GM12875 (cell line): Measurements from ENCODE around the gene VKORC1.

Source experiments
- H3K4me3 ChIP-seq: one replicate; pipeline ENCODE4 v1.5.1; 2011; ENCODE audit warnings: low read depth, low read length, control low read depth
- TF ChIP-seq, protein P1 (sequence below): IDR thresholded peaks from 2 replicates; pipeline ENCODE4 v1.5.1; 2011; ENCODE audit warnings: low read depth, mild to moderate bottlenecking, control low read depth, inconsistent platforms, low read length, moderate library complexity, borderline replicate concordance; ENCODE audit not compliant: insufficient read depth

The VKORC1 gene

DNA sequence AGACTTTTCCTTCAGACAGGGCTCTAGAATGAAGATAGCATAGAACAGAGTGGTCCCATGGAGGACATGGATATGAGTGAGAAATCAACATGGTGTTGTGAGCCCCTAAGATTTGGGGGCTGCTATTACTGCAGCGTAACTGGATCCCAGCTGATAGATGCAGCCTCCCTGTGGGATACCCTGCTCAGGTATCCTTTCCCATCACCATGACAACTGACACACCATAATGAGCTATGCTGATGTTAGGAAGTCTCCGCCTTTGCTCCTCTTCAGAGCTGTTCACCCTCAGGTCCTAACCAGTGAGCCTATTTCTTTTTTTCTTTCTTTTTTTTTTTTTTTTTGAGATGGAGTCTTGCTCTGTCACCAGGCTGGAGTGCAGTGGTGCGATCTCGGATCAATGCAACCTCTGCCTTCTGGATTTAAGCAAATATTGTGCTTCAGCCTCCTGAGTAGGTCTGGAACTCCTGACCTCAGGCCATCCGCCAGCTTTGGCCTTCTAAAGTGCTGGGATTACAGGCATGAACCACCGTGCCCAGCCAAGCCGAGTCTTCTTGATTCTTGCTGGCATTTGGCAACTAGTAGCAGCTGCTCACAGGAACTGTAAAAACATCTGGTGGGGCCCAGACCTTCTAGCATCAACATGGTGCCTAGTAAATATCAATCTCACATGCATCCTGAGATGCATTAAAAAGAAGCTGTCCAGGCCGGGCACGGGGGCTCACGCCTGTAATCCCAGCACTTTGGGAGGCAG, 44.1 kb downstream of the VKORC1 start:
- TF ChIP-seq, protein P1, sequence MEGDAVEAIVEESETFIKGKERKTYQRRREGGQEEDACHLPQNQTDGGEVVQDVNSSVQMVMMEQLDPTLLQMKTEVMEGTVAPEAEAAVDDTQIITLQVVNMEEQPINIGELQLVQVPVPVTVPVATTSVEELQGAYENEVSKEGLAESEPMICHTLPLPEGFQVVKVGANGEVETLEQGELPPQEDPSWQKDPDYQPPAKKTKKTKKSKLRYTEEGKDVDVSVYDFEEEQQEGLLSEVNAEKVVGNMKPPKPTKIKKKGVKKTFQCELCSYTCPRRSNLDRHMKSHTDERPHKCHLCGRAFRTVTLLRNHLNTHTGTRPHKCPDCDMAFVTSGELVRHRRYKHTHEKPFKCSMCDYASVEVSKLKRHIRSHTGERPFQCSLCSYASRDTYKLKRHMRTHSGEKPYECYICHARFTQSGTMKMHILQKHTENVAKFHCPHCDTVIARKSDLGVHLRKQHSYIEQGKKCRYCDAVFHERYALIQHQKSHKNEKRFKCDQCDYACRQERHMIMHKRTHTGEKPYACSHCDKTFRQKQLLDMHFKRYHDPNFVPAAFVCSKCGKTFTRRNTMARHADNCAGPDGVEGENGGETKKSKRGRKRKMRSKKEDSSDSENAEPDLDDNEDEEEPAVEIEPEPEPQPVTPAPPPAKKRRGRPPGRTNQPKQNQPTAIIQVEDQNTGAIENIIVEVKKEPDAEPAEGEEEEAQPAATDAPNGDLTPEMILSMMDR: no peak
- no peak overlapping the region for H3K4me3 ChIP-seq

DNA sequence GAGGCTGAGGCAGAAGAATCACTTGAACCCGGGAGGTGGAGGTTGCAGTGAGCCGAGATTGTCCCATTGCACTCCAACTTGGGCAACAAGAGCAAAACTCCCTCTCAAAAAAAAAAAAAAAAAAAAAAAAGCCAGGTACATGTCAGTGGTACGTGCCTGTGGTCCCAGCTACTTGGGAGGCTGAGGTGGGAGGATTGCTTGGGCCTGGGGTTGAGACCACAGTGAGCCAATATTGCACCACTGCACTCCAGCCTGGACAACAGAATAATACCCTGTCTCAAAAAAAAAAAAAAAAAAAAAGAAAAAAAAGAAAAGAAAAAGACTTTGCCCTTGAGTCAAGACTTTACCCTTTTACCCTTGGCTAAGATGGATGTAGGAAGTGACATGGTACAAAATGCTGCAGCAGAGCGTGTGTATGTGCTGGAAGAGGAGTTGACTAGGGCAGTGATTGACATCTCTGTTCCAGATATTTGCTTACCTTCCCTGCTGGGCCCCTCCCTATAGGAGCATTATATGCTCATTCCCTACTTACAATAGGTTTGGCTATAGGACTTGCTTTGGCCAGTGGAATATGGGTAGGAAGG, 50.6 kb downstream of the VKORC1 start:
- H3K4me3 ChIP-seq: no peak overlapping the region

DNA sequence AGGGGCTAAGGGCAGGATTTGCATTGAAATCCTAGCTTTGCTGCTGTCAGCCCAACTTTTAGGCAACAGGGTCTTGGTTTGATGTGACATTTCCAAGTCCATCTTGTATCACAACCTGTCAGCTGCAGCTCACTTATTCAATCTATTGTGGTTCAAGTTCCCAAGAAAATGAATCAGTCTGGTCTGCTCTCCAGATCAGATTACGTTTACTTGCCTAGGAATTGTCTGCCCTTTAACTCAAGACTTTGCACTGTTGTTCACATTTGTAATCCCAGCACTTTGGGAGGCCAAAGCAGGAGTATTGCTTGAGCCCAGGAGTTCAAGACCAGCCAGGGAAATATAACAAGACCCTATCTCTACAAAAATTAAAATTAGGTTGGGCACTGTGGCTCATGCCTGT, 51.2 kb downstream of the VKORC1 start:
- TF ChIP-seq, protein P1: no peak
- H3K4me3 ChIP-seq: no peak overlapping the region

More for the DNA sequence above, 50.6 kb downstream of the VKORC1 start:
- TF ChIP-seq, protein P1: no peak

DNA sequence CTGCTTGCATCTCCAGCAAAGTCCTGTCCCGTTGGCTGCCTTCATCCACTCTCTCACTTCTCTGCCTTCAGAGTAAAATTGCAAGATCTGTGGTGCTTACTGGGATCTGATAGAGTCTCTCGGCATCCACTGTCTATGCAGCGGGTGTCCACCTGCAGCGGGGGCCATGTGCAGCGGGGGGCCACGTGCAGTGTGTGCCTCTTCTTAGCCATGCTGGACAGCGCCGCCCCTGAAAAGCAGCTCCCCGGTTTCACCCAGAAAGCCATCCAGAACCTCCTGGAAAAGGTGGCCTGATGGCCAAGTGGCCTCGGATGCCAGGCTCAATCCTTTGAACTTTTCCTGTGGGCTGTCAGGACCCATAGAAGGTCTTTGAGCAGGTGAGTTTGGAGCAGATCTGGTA, 51.7 kb downstream of the VKORC1 start:
- TF ChIP-seq, protein P1: no peak
- H3K4me3 ChIP-seq: no peak overlapping the region
